T-helper 2 cell treated with Interferon-gamma antibody and Interleukin-4, amounts not matched to agents 5 μg/mL and 100 μg/mL, for 36 hours (primary cell): ENCODE data around the gene CLCA2.

Experiments used
- DNase-seq: peaks from one replicate; pipeline ENCODE4 v3.0.0; 2021; ENCODE audit warnings: low spot score
- H3K27ac Mint-ChIP-seq: one replicate; pipeline ENCODE4 v1.8.0; 2021; ENCODE audit warnings: mild to moderate bottlenecking, mixed read lengths
- H3K27me3 Mint-ChIP-seq: one replicate; pipeline ENCODE4 v1.8.0; 2021; ENCODE audit warnings: low read depth, mixed read lengths
- H3K36me3 Mint-ChIP-seq: one replicate; pipeline ENCODE4 v1.8.0; 2021; ENCODE audit warnings: low read depth, mixed read lengths
- H3K4me1 Mint-ChIP-seq: one replicate; pipeline ENCODE4 v1.8.0; 2021; ENCODE audit warnings: low read depth, mixed read lengths
- H3K4me3 Mint-ChIP-seq: one replicate; pipeline ENCODE4 v1.8.0; 2022; ENCODE audit warnings: mild to moderate bottlenecking, moderate library complexity, mixed read lengths
- H3K9me3 Mint-ChIP-seq: one replicate; pipeline ENCODE4 v1.8.0; 2021; ENCODE audit warnings: mixed read lengths

CLCA2 gene

GRCh38 chr1:86409416-86410021 lies 14.5 kb upstream of the CLCA2 start:
- no peak for DNase-seq
- Mint-ChIP-seq H3K27me3 (no peaks in the 10 kb centered on the region), H3K9me3 (no peaks in the 10 kb centered on the region), H3K4me3 (no peak overlapping the region), H3K27ac (no peak overlapping the region), H3K4me1 (no peaks in the 10 kb centered on the region), H3K36me3 (no peaks in the 10 kb centered on the region)

GRCh38 chr1:86410879-86411278 lies 13.1 kb upstream of the CLCA2 start:
- Mint-ChIP-seq H3K27me3 (no peaks in the 10 kb centered on the region), H3K4me1 (no peaks in the 10 kb centered on the region), H3K4me3 (no peak overlapping the region), H3K36me3 (no peaks in the 10 kb centered on the region), H3K9me3 (no peaks in the 10 kb centered on the region), H3K27ac (no peak overlapping the region)
- DNase-seq = no peak

- no peak for DNase-seq
- Mint-ChIP-seq H3K27me3 (peaks cover under 1% of the 10 kb centered on the region), H3K4me3 (no peak overlapping the region), H3K9me3 (no peaks in the 10 kb centered on the region), H3K36me3 (no peaks in the 10 kb centered on the region), H3K4me1 (peaks cover 2% of the 10 kb centered on the region), H3K27ac (no peak overlapping the region)
These were observed 7.6 kb upstream of the CLCA2 start for GRCh38 chr1:86416343-86416742.

- DNase-seq = no peak
- H3K4me1 Mint-ChIP-seq = peaks cover 2% of the 10 kb centered on the region
- H3K36me3 Mint-ChIP-seq = no peaks in the 10 kb centered on the region
- no peaks in the 10 kb centered on the region for H3K9me3 Mint-ChIP-seq
- no peak overlapping the region for H3K27ac Mint-ChIP-seq
- H3K4me3 Mint-ChIP-seq = peak overlapping the region; percentile 58
- peaks cover 4% of the 10 kb centered on the region for H3K27me3 Mint-ChIP-seq
These were observed 4.6 kb upstream of the CLCA2 start for GRCh38 chr1:86419277-86419903.

- H3K27ac Mint-ChIP-seq = no peak overlapping the region
- no peak for DNase-seq
- H3K4me3 Mint-ChIP-seq = no peak overlapping the region
These were observed 2.2 kb upstream of the CLCA2 start for GRCh38 chr1:86421601-86422280.

DNA sequence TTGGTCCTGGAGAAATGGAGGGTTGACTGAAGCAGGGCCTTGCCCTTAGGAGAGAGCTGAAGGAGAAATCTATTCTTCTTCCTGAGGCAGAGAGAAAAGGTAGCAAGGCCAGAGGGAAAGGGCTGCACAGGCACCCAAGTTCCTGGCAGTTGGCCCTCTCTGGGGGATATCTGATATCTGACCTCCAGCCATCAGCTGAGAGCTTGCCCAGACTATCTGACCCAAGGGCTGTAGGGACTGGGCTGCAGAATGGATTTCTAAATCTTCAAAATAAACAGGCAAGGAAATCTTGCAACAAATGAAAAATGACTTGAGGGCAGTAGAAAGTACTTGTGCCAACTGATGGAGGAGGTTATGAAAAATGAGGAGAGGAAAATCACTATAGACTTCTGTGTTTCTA lies 498 bp upstream of the CLCA2 start:
- Mint-ChIP-seq H3K27me3 (peaks cover 19% of the 10 kb centered on the region), H3K4me3 (no peak overlapping the region), H3K36me3 (no peaks in the 10 kb centered on the region), H3K9me3 (no peaks in the 10 kb centered on the region), H3K27ac (no peak overlapping the region), H3K4me1 (peaks cover 2% of the 10 kb centered on the region)
- no peak for DNase-seq

More at GRCh38 chr1:86421601-86422280, 2.2 kb upstream of the CLCA2 start:
- H3K27me3 Mint-ChIP-seq = peaks cover 19% of the 10 kb centered on the region
- H3K9me3 Mint-ChIP-seq = no peaks in the 10 kb centered on the region
- H3K4me1 Mint-ChIP-seq = peaks cover 2% of the 10 kb centered on the region
- H3K36me3 Mint-ChIP-seq = no peaks in the 10 kb centered on the region

DNA sequence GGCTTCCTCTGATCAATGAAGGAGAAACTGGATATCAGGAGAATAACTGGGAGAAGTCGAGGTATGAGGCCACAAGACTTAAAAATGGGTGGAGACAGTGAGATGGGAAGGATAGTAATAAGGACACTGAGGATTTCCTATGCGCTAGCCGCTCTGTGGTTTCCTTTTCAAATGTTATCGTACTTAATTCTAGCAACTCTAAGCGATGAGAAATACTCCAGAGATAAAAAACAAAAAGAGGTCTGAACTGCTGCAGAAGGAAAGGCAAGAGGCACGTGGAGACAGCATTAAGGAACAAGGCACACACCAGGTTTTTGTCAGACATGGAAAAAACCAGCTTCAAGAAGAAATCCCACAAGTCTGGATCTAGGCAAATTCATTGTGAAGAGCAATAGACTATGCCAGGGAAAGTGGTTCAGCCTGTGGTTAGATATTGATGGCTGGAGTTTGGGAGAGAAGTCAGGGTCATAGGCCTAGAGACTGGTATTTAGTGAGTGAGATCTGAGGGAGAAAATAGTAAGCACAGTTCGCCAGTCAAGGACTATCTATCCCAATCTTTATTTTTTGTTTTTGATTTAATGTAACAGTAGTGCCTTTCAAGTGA lies 5.3 kb downstream of the CLCA2 start:
- H3K27me3 Mint-ChIP-seq = peaks cover 24% of the 10 kb centered on the region
- no peaks in the 10 kb centered on the region for H3K36me3 Mint-ChIP-seq
- no peak overlapping the region for H3K27ac Mint-ChIP-seq
- H3K9me3 Mint-ChIP-seq = no peaks in the 10 kb centered on the region
- no peak overlapping the region for H3K4me3 Mint-ChIP-seq
- DNase-seq = no peak
- H3K4me1 Mint-ChIP-seq = no peaks in the 10 kb centered on the region

DNA sequence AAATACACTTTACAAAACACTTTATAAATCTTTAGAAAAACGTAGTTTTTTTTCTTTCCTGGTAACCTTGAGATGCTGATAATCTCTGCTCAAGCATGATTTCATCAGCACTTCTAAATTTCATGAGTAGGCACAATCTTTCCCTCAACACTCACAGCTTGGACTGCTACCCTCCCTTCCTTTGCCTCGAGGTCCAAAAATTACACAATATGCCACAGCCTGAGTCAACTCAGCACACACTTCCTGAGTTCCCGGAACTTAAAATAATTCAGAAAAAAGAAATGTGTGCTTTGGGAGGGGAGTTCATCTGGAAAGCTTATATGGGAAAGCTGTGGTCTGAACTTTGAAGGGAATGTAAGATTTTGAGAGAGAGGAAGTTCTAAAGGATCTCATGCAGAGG lies 5.9 kb downstream of the CLCA2 start:
- Mint-ChIP-seq H3K4me3 (no peak overlapping the region), H3K9me3 (no peaks in the 10 kb centered on the region), H3K27me3 (peaks cover 26% of the 10 kb centered on the region), H3K4me1 (no peaks in the 10 kb centered on the region), H3K36me3 (no peaks in the 10 kb centered on the region), H3K27ac (no peak overlapping the region)
- no peak for DNase-seq

GRCh38 chr1:86430376-86430775 lies 6.4 kb downstream of the CLCA2 start:
- H3K4me3 Mint-ChIP-seq = no peak overlapping the region
- H3K27me3 Mint-ChIP-seq = peaks cover 25% of the 10 kb centered on the region
- no peaks in the 10 kb centered on the region for H3K9me3 Mint-ChIP-seq
- H3K27ac Mint-ChIP-seq = no peak overlapping the region
- DNase-seq = no peak
- no peaks in the 10 kb centered on the region for H3K36me3 Mint-ChIP-seq
- H3K4me1 Mint-ChIP-seq = no peaks in the 10 kb centered on the region

- Mint-ChIP-seq H3K9me3 (no peaks in the 10 kb centered on the region), H3K36me3 (no peaks in the 10 kb centered on the region), H3K27ac (no peak overlapping the region), H3K4me3 (no peak overlapping the region), H3K27me3 (peaks cover 22% of the 10 kb centered on the region), H3K4me1 (no peaks in the 10 kb centered on the region)
- no peak for DNase-seq
These were observed 10.1 kb downstream of the CLCA2 start for GRCh38 chr1:86434059-86434458.

DNA sequence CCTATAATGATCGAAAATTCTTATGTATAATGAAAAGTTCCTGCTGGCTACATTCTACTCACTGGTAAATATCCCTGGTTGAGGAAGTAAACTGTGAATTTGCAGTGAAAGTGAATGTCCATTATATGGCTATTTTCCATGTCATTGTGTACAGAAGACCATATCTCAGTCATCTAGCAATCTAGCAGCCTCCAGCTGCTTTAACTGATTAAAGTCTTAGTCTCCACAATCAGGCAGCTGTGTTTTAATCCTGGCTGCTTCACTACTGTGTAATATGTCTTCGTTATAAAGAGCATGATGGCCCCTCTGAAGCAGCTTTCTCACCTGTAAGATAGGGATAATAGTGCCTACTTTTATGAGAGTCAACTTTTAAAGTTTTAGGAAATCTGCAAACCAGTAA lies 11.4 kb downstream of the CLCA2 start:
- H3K27ac Mint-ChIP-seq = no peak overlapping the region
- H3K9me3 Mint-ChIP-seq = no peaks in the 10 kb centered on the region
- no peak for DNase-seq
- H3K4me3 Mint-ChIP-seq = no peak overlapping the region
- no peaks in the 10 kb centered on the region for H3K4me1 Mint-ChIP-seq
- no peaks in the 10 kb centered on the region for H3K36me3 Mint-ChIP-seq
- H3K27me3 Mint-ChIP-seq = peaks cover 22% of the 10 kb centered on the region

DNA sequence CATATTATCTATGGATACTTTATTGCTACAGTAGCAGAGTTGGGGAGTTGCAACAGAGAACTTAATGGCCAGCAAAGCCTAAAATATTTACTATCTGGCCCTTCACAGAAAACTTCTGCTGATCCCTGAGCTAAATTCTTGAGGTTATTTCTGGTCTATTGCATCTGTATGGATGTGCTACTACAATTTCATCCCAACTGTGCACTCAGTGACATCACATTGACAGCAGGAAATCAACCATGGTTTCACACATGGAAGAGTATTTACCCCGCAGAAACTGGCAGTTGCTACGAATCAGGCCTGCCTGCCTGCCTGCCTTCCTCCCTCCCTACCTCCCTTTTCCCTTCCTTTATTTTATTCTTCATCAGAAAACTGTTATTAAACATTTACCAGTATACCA lies 12.1 kb downstream of the CLCA2 start:
- DNase-seq = no peak
- no peaks in the 10 kb centered on the region for H3K9me3 Mint-ChIP-seq
- H3K27me3 Mint-ChIP-seq = peaks cover 22% of the 10 kb centered on the region
- no peak overlapping the region for H3K27ac Mint-ChIP-seq
- H3K36me3 Mint-ChIP-seq = no peaks in the 10 kb centered on the region
- H3K4me3 Mint-ChIP-seq = no peak overlapping the region
- H3K4me1 Mint-ChIP-seq = no peaks in the 10 kb centered on the region

DNA sequence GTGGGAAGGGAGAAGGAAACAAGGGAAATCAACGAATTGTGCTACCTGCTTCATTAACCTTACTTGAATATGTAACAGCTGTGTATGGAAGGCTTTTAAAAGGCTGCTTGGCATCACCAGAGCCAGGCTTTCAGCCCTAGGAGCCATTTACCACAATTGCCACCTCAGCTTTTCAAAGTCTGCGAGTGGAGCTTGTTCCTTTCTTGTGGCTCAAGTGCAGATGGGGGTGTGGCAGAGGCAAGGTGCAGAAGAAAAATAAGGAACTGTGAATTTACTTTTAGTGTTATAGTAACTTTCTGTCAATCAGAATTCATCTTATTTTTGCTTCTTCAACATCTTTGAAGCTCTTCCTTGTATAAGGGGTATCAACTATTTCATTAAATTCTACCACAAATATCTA lies 17.6 kb downstream of the CLCA2 start:
- Mint-ChIP-seq H3K27me3 (peaks cover 5% of the 10 kb centered on the region), H3K4me3 (no peak overlapping the region), H3K27ac (no peak overlapping the region), H3K36me3 (no peaks in the 10 kb centered on the region), H3K4me1 (no peaks in the 10 kb centered on the region), H3K9me3 (no peaks in the 10 kb centered on the region)
- no peak for DNase-seq

- H3K9me3 Mint-ChIP-seq = no peaks in the 10 kb centered on the region
These were observed 18.0 kb downstream of the CLCA2 start for GRCh38 chr1:86441997-86442396.

More at GRCh38 chr1:86441997-86442396, 18.0 kb downstream of the CLCA2 start:
- Mint-ChIP-seq H3K4me1 (no peaks in the 10 kb centered on the region), H3K36me3 (no peaks in the 10 kb centered on the region), H3K27ac (no peak overlapping the region), H3K4me3 (no peak overlapping the region), H3K27me3 (peaks cover 5% of the 10 kb centered on the region)
- DNase-seq = no peak
